Posterior cingulate gyrus (tissue), 11 donors: ENCODE results near the gene MPZL2.

Experiments
- DNase-seq, 10 donors: peaks; one replicate each; pipeline versions ENCODE4 v3.0.0 to v3.0.0-alpha.2; 2020 to 2021; ENCODE audit warnings: mixed read lengths in 3 of 10
- intact Hi-C: fragments of 100-400 bp; cut with DNase I; formaldehyde crosslinking; loops from one replicate; pipeline ENCODE4 v1.15.1; 2023

The MPZL2 gene

GRCh38 chr11:118224511-118225188 lies 39.4 kb downstream of the MPZL2 start, which contains the start of gene JAML:
TSS of gene JAML (minus strand) at chr11:118225011. CDS start at chr11:118214866, 10,145 bp downstream.
- DNase-seq, result no peak
- intact Hi-C loops, result no loop called here

GRCh38 chr11:118223992-118224391 lies 40.1 kb downstream of the MPZL2 start:
- intact Hi-C loops, result no loop called here
- no peak for DNase-seq

DNA sequence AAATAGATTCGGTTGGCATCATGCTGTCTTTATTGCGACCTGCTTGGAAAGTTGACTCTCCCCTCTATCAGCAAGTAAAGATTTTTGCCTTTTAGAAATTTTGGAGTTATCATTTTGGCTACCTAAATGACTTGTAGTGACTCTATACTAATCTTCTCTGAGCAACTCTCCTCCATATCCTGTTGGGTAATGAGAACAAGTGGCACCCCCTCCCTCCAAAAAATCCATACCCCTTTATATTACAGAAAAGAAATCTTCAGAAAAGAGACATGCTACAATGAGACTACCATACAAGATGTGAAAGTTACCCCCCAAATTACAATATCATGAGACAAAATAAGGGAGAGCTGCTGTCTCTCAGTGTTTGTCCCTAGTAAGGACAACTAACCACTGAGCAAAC lies 40.5 kb downstream of the MPZL2 start:
- intact Hi-C loops, result no loop called here
- DNase-seq, result no peak

- DNase-seq, result no peak
- intact Hi-C loops, result no loop called here
Measured at GRCh38 chr11:118222437-118222836, 41.7 kb downstream of the MPZL2 start.

GRCh38 chr11:118221419-118221818 lies 42.7 kb downstream of the MPZL2 start:
- DNase-seq, result no peak
- intact Hi-C loops, result no loop called here

- intact Hi-C loops, result no loop called here
- DNase-seq, result no peak
Measured at GRCh38 chr11:118219732-118220131, 44.4 kb downstream of the MPZL2 start.

GRCh38 chr11:118219244-118219643 lies 44.9 kb downstream of the MPZL2 start:
- DNase-seq, result no peak
- intact Hi-C loops, result no loop called here

- intact Hi-C loops, result no loop called here
- no peak for DNase-seq
Measured at GRCh38 chr11:118217575-118217974, 46.5 kb downstream of the MPZL2 start.

DNA sequence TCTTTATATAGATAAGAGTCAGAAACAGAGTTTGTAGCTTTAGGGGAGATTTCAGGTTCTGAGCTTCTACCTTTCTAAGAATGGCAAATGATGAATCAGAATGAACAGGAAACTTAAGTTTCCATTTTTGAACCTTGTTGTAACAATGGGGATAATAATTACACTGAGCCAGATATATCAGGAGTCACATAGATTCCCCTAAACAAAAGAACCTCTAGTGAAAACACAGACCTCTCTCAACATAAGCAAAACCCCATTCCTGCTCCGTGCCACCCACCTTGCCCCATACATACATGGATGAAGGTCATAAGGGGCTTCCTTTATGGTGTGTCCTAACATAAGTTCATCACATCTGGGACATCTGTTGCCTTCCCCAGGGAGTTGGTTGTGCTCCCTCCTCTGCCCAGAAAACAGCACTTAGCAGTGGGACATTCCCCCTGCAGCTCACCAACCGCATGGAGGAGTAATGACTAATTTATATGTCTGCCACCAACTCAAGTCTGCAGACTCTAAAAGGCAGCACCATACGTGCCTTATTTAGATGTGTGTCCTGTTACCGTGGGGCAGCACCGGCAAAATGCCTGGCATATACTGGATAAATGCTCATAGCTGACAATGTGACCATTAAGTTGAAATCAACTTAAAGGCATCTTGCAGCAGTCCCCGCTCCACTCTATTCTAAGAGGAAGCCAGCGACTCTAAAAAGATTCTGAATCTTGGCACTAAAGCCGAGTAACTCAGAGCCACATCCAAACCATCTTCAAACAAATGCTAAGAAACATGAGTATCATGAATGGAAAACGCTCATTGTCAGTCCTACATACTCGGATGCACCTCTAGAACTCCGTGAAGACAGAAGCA lies 47.2 kb downstream of the MPZL2 start:
- no peak for DNase-seq
- intact Hi-C loops, result no loop called here

- DNase-seq, result no peak
- intact Hi-C loops, result no loop called here
Measured at GRCh38 chr11:118215765-118216164, 48.3 kb downstream of the MPZL2 start.

DNA sequence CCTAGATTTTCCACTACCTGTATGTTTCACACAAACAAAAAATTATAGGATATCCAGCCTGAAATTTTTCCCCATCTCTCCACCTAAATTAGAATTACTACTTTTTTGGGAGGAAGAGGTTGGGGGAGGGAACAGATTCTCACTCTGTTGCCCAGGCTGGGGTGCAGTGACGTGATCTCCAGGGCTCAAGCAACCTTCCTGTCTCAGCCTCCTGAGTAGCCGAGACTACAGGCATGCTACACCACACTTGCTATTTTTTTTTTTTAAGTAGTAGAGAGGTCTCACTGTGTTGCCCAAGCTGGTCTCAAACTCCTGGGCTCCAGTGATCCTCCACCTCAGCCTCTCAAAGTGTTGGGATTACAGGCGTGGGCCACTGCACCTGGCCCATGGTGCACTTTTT lies 48.8 kb downstream of the MPZL2 start:
- intact Hi-C loops, result no loop called here
- DNase-seq, result no peak

DNA sequence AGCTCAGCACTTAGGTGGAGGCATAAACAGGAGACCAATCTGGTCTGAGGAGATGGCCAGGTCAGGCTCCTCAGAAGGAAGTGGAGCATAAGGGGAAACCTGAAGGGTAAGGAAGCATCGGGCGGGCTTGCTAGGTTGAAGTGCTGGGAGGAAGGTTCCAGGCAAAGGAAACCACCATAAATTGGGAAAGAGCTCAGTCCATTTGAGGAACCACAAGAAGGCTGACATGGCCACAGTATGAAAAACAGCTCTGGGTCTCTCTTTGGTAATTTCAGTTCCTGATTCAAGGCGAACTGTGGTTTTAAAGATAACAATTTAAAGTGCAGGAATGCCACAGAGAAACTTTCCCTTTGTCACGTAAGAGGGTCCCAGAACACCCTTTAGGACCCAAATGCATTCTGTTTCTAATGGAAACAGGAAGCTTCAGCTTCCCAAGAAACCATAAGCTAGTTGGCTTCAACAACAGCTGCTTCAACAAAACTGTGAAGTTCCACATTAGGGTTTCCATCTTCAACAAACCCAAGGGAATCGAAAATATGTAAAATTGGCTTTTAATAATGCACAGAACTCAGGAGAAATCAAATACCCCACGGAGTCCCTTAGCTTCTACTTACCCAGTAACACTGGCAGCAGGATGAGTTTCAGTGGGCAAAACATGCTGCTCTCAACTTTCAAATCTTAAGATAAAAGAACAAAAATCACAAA lies 49.7 kb downstream of the MPZL2 start:
- DNase-seq, result no peak
- intact Hi-C loops, result no loop called here

DNA sequence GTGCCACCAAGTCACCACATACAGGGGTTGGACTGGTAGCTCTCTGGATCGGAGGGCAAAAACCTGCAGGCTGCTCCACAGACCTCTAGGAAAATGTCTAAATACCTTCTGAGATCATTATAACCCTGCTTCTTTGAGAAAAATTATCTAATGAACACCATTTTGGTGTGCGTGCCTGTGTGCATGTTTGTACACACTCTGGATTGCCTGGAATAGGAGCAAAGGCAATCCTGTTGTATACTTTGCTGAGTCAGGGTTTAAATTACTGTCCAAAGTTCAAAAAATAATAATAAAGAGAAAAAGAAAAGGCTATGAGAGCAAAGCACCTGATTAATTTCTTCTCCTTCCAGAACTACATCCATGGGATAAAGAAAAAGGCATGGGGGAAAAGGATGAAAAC lies 50.3 kb downstream of the MPZL2 start:
- DNase-seq, result no peak
- intact Hi-C loops, result no loop called here

DNA sequence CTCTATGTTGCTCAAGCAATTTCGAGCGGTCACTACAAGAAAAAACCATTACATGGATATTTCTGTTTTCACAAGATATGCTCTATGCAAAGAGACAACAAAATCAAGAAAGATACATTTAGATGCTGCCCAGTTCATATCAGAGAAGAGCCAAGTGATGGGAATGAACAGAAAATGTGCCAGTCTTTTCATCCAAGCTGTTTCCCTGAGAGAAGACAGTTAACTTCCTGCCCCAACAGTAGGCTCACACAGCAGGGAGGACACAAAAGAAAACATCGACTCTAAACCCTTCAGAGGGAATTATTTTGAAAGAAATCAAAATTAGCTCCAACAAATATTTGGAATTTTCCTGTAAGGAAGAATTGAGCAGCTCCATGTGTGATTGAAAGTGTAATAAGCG lies 50.9 kb downstream of the MPZL2 start:
- no peak for DNase-seq
- intact Hi-C loops, result no loop called here

- no peak for DNase-seq
- intact Hi-C loops, result no loop called here
Measured at GRCh38 chr11:118212781-118213191, 51.3 kb downstream of the MPZL2 start.

GRCh38 chr11:118212131-118212725 lies 51.9 kb downstream of the MPZL2 start:
- intact Hi-C loops, result no loop called here
- no peak for DNase-seq

DNA sequence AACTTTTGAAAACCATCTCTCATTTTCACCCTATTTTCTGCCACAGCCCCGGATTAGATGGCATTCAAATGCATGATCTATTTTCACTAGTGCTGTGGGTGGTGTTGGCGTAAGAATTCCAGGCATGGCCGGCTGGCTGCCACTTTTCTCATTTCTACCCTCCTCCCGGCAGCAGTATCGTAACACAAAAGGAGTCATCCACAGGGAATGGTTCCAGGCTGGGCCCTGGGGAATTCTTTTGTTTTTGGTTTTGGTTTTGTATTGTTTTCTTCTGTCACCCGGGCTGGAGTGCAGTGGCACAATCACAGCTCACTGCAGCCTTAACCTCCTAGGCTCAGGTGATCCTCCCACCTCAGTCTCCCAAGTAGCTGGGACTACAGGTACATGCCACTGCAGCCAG lies 53.1 kb downstream of the MPZL2 start:
- intact Hi-C loops, result no loop called here
- DNase-seq, result peak in 8 of 10 donors; percentile 25 to 92 (median 44)

GRCh38 chr11:118210323-118210722 lies 53.8 kb downstream of the MPZL2 start:
- intact Hi-C loops, result no loop called here
- DNase-seq, result no peak

DNA sequence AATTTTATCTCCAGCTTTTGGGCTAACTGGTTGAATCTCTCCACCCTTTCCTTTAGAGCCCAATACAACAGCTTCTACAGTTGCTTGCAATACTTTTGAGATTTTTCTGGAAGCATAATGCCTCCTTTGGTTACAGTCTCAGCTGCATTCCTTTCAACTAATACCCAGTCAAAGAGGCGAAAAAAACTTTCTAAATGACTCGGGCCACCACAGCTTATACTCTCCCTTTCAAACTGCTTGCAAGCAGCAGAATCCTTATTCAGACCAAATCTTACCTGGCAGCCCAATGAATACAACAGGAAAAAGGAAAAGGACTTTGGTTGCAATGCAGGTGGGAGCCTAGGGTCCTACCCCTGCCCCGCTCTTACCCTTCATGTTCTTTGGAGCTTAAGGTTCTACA lies 55.1 kb downstream of the MPZL2 start:
- intact Hi-C loops, result no loop called here
- DNase-seq, result no peak

DNA sequence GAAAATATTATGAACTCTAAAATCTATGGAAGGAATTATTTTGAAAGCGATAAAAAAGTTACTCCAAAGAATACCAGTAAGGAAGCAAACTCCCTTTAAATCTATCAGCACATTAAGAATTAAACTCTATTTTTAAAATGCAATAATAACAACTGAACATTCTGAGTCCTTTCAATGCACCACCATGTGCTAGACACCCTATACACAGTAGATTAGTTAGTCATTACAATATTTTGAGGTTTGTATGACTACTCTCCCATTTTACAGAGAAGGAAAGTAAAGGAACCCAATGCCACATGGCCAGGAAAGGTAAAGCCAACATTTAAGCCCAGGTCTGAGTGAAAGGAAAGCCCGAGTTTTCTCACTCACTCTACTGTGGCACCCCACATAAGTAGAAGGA lies 57.0 kb downstream of the MPZL2 start:
- DNase-seq, result no peak
- intact Hi-C loops, result no loop called here
